ENCODE measurements around the gene GPER1.
"Not testable (repeated sequence)": the region's sequence is repeated elsewhere in the genome, so short reads cannot be mapped to it uniquely, and the experiment has no call there.

GPER1 gene

DNA sequence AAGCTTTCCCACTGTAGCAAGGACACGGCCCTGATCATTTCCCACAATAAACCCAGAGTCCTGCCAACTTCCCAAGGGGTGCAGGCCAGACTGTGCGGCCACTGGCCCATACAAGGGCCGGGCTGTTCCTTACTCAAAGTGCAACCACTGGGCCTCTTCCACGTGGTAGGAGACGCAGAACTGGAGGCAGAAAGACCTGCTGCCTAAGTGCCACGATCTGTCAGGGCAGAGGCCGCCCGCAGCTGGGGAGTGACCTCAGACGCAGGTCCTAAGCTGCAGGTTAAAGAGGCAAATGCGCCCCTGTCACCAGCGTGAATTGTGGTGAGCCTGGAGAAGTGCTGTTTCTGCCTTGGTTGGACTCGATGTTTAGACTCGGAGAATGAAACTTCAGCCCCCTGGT lies 26.2 kb downstream of the GPER1 start:
- Histone ChIP-seq H2BK5ac (ENCODE audit: low read depth, low read length, poor library complexity) (no peak overlapping the region), H2BK12ac (ENCODE audit: low read length) (no peak overlapping the region), H3K4me1 (ENCODE audit: control insufficient read depth in 1 of 2, insufficient read depth in 2 of 2, low read length in 2 of 2) (peaks cover 0 to 2% of the 10 kb centered on the region in 2 experiments), H3K4me3 (ENCODE audit: low read depth, low read length) (no peak overlapping the region), H3K36me3 (ENCODE audit: control insufficient read depth in 1 of 2, insufficient read depth in 2 of 2, low read length in 2 of 2) (peaks cover 5 to 9% of the 10 kb centered on the region in 2 experiments), H3K4me2 (ENCODE audit: low read length) (no peak overlapping the region), H3K4ac (ENCODE audit: low read depth, low read length) (no peak overlapping the region), H3K79me1 (ENCODE audit: low read length) (no peaks in the 10 kb centered on the region), H3K18ac (ENCODE audit: low read length) (no peak overlapping the region), H2AK5ac (ENCODE audit: low read length) (no peak overlapping the region), H3K23ac (ENCODE audit: low read length) (no peak overlapping the region), H3K14ac (ENCODE audit: low read length) (no peak overlapping the region), H2AFZ (ENCODE audit: insufficient read depth, low read length, poor library complexity) (no peak overlapping the region), H3K9ac (ENCODE audit: low read length) (no peak overlapping the region), H3K27me3 (ENCODE audit: insufficient read depth, low read length) (no peaks in the 10 kb centered on the region), H3K79me2 (ENCODE audit: control insufficient read depth, insufficient read depth, low read length, poor library complexity) (no peaks in the 10 kb centered on the region), H4K91ac (ENCODE audit: low read depth, low read length) (no peak overlapping the region), H2BK120ac (ENCODE audit: insufficient read depth, low read length, poor library complexity) (no peak overlapping the region), H3K27ac (ENCODE audit: low read depth, low read length) (no peak overlapping the region), H3K9me3 (ENCODE audit: insufficient read depth, low read depth, low read length) (no peaks in the 10 kb centered on the region), H4K8ac (ENCODE audit: low read depth, low read length) (no peak overlapping the region), H4K12ac (ENCODE audit: low read depth, low read length) (no peak overlapping the region)
- no peak for DNase-seq
- no CpG with 5 or more reads among the region's 13 CpGs for WGBS (ENCODE audit: extremely low coverage, insufficient coverage, insufficient read length)

DNA sequence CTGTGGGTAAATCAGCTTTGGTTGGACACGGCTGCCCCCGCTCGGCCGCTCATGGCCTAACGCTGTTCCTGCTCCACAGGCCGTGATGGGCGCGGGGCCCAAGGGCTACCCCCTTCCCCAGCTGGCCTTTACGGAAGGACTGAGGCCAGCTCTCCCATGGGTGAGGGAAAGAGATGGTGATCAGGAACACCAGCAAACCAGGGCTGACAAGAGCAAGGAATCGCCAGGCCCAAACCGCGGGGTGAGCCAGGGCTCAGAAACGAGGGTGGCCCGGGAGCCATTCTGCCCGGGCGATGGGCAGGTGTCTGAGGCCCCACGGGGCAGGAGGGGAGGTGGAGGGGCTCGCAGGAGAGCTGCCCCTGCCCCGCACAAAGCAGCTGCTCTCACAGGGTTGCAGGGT lies 26.6 kb downstream of the GPER1 start:
- Histone ChIP-seq H3K27me3 (ENCODE audit: insufficient read depth, low read length) (no peaks in the 10 kb centered on the region), H3K4me2 (ENCODE audit: low read length) (no peak overlapping the region), H3K4me1 (ENCODE audit: control insufficient read depth in 1 of 2, insufficient read depth in 2 of 2, low read length in 2 of 2) (no peaks in the 10 kb centered on the region), H2BK12ac (ENCODE audit: low read length) (no peak overlapping the region), H3K79me1 (ENCODE audit: low read length) (no peaks in the 10 kb centered on the region), H3K79me2 (ENCODE audit: control insufficient read depth, insufficient read depth, low read length, poor library complexity) (no peaks in the 10 kb centered on the region), H3K23ac (ENCODE audit: low read length) (no peak overlapping the region), H4K8ac (ENCODE audit: low read depth, low read length) (no peak overlapping the region), H4K12ac (ENCODE audit: low read depth, low read length) (no peak overlapping the region), H2AK5ac (ENCODE audit: low read length) (no peak overlapping the region), H3K9me3 (ENCODE audit: insufficient read depth, low read depth, low read length) (no peaks in the 10 kb centered on the region), H3K18ac (ENCODE audit: low read length) (no peak overlapping the region), H3K4ac (ENCODE audit: low read depth, low read length) (no peak overlapping the region), H3K9ac (ENCODE audit: low read length) (no peak overlapping the region), H2BK120ac (ENCODE audit: insufficient read depth, low read length, poor library complexity) (no peak overlapping the region), H4K91ac (ENCODE audit: low read depth, low read length) (no peak overlapping the region), H3K14ac (ENCODE audit: low read length) (no peak overlapping the region), H3K36me3 (ENCODE audit: control insufficient read depth in 1 of 2, insufficient read depth in 2 of 2, low read length in 2 of 2) (peaks cover 5 to 9% of the 10 kb centered on the region in 2 experiments), H2AFZ (ENCODE audit: insufficient read depth, low read length, poor library complexity) (no peak overlapping the region), H3K27ac (ENCODE audit: low read depth, low read length) (no peak overlapping the region), H3K4me3 (ENCODE audit: low read depth, low read length) (no peak overlapping the region), H2BK5ac (ENCODE audit: low read depth, low read length, poor library complexity) (no peak overlapping the region)
- no CpG with 5 or more reads among the region's 19 CpGs for WGBS (ENCODE audit: extremely low coverage, insufficient coverage, insufficient read length)
- no peak for DNase-seq

DNA sequence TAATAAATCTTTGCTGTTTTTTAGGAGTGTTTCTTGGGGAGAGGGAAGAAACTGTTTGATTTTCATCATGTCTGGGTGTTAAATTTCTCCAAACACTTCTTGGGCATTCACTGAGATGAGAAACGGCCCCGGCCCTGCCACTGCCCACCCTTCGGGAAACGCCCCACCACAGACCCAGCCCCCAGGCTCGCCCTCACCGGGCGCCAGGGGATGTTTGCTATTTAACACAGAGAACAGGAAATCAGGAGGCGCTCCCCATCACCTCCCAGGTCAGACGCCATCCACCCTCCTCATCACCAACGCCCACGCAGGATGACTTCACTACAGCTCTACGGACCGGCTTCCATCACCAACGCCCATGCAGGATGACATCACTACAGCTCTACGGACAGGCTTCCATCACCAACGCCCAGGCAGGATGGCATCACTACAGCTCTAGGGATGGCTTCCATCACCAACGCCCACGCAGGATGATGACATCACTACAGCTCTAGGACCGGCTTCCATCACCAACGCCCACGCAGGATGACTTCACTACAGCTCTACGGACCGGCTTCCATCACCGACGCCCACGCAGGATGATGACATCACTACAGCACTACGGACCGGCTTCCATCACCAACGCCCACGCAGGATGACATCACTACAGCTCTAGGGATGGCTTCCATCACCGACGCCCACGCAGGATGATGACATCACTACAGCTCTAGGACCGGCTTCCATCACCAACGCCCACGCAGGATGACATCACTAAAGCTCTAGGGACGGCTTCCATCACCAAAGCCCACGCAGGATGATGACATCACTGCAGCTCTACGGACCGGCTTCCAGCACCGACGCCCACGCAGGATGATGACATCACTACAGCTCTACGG lies 27.5 kb downstream of the GPER1 start:
- not testable (repeated sequence) for H3K36me3 ChIP-seq (ENCODE audit: control insufficient read depth in 1 of 2, insufficient read depth in 2 of 2, low read length in 2 of 2); H3K4ac ChIP-seq (ENCODE audit: low read depth, low read length); H3K79me1 ChIP-seq (ENCODE audit: low read length); H3K9me3 ChIP-seq (ENCODE audit: insufficient read depth, low read depth, low read length); H4K8ac ChIP-seq (ENCODE audit: low read depth, low read length); H3K18ac ChIP-seq (ENCODE audit: low read length); H3K4me1 ChIP-seq (ENCODE audit: control insufficient read depth in 1 of 2, insufficient read depth in 2 of 2, low read length in 2 of 2); H3K9ac ChIP-seq (ENCODE audit: low read length); H2BK12ac ChIP-seq (ENCODE audit: low read length); H3K27ac ChIP-seq (ENCODE audit: low read depth, low read length); H3K27me3 ChIP-seq (ENCODE audit: insufficient read depth, low read length); H2AK5ac ChIP-seq (ENCODE audit: low read length); H4K91ac ChIP-seq (ENCODE audit: low read depth, low read length); H3K4me3 ChIP-seq (ENCODE audit: low read depth, low read length); H3K4me2 ChIP-seq (ENCODE audit: low read length); DNase-seq; H3K14ac ChIP-seq (ENCODE audit: low read length); H2AFZ ChIP-seq (ENCODE audit: insufficient read depth, low read length, poor library complexity); H2BK120ac ChIP-seq (ENCODE audit: insufficient read depth, low read length, poor library complexity); H3K79me2 ChIP-seq (ENCODE audit: control insufficient read depth, insufficient read depth, low read length, poor library complexity); H4K12ac ChIP-seq (ENCODE audit: low read depth, low read length); H3K23ac ChIP-seq (ENCODE audit: low read length); H2BK5ac ChIP-seq (ENCODE audit: low read depth, low read length, poor library complexity)
- WGBS (ENCODE audit: extremely low coverage, insufficient coverage, insufficient read length), result no CpG with 5 or more reads among the region's 44 CpGs

- not testable (repeated sequence) for H3K9ac ChIP-seq (ENCODE audit: low read length); H3K9me3 ChIP-seq (ENCODE audit: insufficient read depth, low read depth, low read length); H3K18ac ChIP-seq (ENCODE audit: low read length); DNase-seq; H3K27ac ChIP-seq (ENCODE audit: low read depth, low read length); H3K36me3 ChIP-seq (ENCODE audit: control insufficient read depth in 1 of 2, insufficient read depth in 2 of 2, low read length in 2 of 2); H4K8ac ChIP-seq (ENCODE audit: low read depth, low read length); H3K79me2 ChIP-seq (ENCODE audit: control insufficient read depth, insufficient read depth, low read length, poor library complexity); H2BK120ac ChIP-seq (ENCODE audit: insufficient read depth, low read length, poor library complexity); H3K14ac ChIP-seq (ENCODE audit: low read length); H3K4me2 ChIP-seq (ENCODE audit: low read length); H3K4ac ChIP-seq (ENCODE audit: low read depth, low read length); H3K4me3 ChIP-seq (ENCODE audit: low read depth, low read length); H3K79me1 ChIP-seq (ENCODE audit: low read length); H2AK5ac ChIP-seq (ENCODE audit: low read length); H2BK12ac ChIP-seq (ENCODE audit: low read length); H3K27me3 ChIP-seq (ENCODE audit: insufficient read depth, low read length); H4K91ac ChIP-seq (ENCODE audit: low read depth, low read length); H2BK5ac ChIP-seq (ENCODE audit: low read depth, low read length, poor library complexity); H3K23ac ChIP-seq (ENCODE audit: low read length); H4K12ac ChIP-seq (ENCODE audit: low read depth, low read length); H2AFZ ChIP-seq (ENCODE audit: insufficient read depth, low read length, poor library complexity); H3K4me1 ChIP-seq (ENCODE audit: control insufficient read depth in 1 of 2, insufficient read depth in 2 of 2, low read length in 2 of 2)
- WGBS (ENCODE audit: extremely low coverage, insufficient coverage, insufficient read length), result no CpG with 5 or more reads among the region's 49 CpGs
Observed at GRCh38 chr7:1116383-1117008, 28.6 kb downstream of the GPER1 start.
